Measurements from ENCODE around the gene IQUB.

The IQUB gene

GRCh38 chr7:123539871-123540270 lies 5.5 kb upstream of the IQUB start:
- H3K4me3 ChIP-seq (ENCODE audit: low read depth, low read length): no peak overlapping the region
- no peaks in the 10 kb centered on the region for H3K4me1 ChIP-seq (ENCODE audit: control insufficient read depth, insufficient read depth, low read length)
- H3K27ac ChIP-seq (ENCODE audit: extremely low read depth, low read depth, low read length): no peak overlapping the region
- ChIA-PET CTCF (interaction anchor here (0.7 to 2.9 kb wide), 3 partner anchors 45 to 473 kb away, joined by 3 to 15 read pairs (median 3); no protein-coding TSS in a partner anchor), POLR2A (no interaction called here)
- peaks cover 0 to 3% of the 10 kb centered on the region in 2 experiments; a peak in 1 of 3 replicates for H3K36me3 ChIP-seq (ENCODE audit: control insufficient read depth in 2 of 2, insufficient read depth in 1 of 2, low read length in 2 of 2)
- H3K9me3 ChIP-seq (ENCODE audit: control insufficient read depth, insufficient read depth, low read depth, low read length): no peaks in the 10 kb centered on the region
- no peak for TF ChIP-seq HOXA7 (CRISPR knock-in tag; IDR thresholded peaks at IDR 0.05; ENCODE audit: borderline replicate concordance)
- no peak for TF ChIP-seq ZNF561 (tag by site-specific recombination; IDR thresholded peaks at IDR 0.05; ENCODE audit: borderline replicate concordance)
- TF ChIP-seq, protein P1, sequence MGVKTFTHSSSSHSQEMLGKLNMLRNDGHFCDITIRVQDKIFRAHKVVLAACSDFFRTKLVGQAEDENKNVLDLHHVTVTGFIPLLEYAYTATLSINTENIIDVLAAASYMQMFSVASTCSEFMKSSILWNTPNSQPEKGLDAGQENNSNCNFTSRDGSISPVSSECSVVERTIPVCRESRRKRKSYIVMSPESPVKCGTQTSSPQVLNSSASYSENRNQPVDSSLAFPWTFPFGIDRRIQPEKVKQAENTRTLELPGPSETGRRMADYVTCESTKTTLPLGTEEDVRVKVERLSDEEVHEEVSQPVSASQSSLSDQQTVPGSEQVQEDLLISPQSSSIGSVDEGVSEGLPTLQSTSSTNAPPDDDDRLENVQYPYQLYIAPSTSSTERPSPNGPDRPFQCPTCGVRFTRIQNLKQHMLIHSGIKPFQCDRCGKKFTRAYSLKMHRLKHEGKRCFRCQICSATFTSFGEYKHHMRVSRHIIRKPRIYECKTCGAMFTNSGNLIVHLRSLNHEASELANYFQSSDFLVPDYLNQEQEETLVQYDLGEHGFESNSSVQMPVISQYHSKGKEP (tag by site-specific recombination; IDR thresholded peaks at IDR 0.05): no peak
- no peak for TF ChIP-seq ZNF138 (tag by site-specific recombination; IDR thresholded peaks at IDR 0.05; ENCODE audit: borderline replicate concordance)
- TF ChIP-seq, protein P2, sequence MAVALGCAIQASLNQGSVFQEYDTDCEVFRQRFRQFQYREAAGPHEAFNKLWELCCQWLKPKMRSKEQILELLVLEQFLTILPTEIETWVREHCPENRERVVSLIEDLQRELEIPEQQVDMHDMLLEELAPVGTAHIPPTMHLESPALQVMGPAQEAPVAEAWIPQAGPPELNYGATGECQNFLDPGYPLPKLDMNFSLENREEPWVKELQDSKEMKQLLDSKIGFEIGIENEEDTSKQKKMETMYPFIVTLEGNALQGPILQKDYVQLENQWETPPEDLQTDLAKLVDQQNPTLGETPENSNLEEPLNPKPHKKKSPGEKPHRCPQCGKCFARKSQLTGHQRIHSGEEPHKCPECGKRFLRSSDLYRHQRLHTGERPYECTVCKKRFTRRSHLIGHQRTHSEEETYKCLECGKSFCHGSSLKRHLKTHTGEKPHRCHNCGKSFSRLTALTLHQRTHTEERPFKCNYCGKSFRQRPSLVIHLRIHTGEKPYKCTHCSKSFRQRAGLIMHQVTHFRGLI (tag by site-specific recombination; IDR thresholded peaks at IDR 0.05): no peak
- no peak for TF ChIP-seq ZFP41 (tag by site-specific recombination; IDR thresholded peaks at IDR 0.05; ENCODE audit: borderline replicate concordance)
- TF ChIP-seq ZNF747 (tag by site-specific recombination; IDR thresholded peaks at IDR 0.05): no peak
- TF ChIP-seq ZNF221 (tag by site-specific recombination; IDR thresholded peaks at IDR 0.05; ENCODE audit: borderline replicate concordance): no peak
- TF ChIP-seq ZNF174 (tag by site-specific recombination; IDR thresholded peaks at IDR 0.05): no peak
- TF ChIP-seq ZNF37A (tag by site-specific recombination; IDR thresholded peaks at IDR 0.05): no peak
- TF ChIP-seq ZNF707 (tag by site-specific recombination; IDR thresholded peaks at IDR 0.05): no peak
- TF ChIP-seq ZNF223 (tag by site-specific recombination; IDR thresholded peaks at IDR 0.05): no peak
- TF ChIP-seq ZNF132 (tag by site-specific recombination; IDR thresholded peaks at IDR 0.05; ENCODE audit: borderline replicate concordance): no peak
- no peak for TF ChIP-seq ZNF626 (tag by site-specific recombination; IDR thresholded peaks at IDR 0.05)
- TF ChIP-seq ZSCAN16 (tag by site-specific recombination; IDR thresholded peaks at IDR 0.05): no peak
- TF ChIP-seq MEIS1 (CRISPR knock-in tag; IDR thresholded peaks at IDR 0.05; ENCODE audit: borderline replicate concordance): no peak
- no peak for TF ChIP-seq MZF1 (tag by site-specific recombination; IDR thresholded peaks at IDR 0.05; ENCODE audit: borderline replicate concordance)
- no peak for TF ChIP-seq ZNF362 (tag by site-specific recombination; IDR thresholded peaks at IDR 0.05)
- no peak for TF ChIP-seq FEZF1 (tag by site-specific recombination; IDR thresholded peaks at IDR 0.05)
- no peak for TF ChIP-seq ZNF660 (tag by site-specific recombination; IDR thresholded peaks at IDR 0.05)

DNA sequence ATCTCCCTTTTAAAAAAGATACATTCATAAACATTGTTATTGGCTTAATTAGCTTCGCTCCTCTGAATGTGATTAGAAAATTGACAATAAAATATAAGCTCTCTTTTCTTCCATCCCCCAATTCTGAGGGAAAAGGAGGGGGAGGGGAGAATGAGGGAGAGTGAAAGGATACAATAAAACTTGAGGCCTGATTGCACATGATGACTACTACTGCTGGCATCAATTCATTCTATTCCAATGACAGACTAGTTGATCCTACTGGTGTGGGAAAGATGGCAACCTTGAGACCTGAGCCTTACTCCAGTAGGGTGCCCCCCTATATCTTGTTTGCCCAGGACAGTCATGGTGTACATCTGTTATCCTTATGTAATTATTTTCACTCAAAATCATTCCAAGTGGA lies 4.5 kb upstream of the IQUB start:
- H3K4me1 ChIP-seq (ENCODE audit: control insufficient read depth, insufficient read depth, low read length): no peaks in the 10 kb centered on the region
- ChIA-PET CTCF (interaction anchor here (0.6 to 2.9 kb wide), 5 partner anchors 44 to 899 kb away, joined by 3 to 15 read pairs (median 3); no protein-coding TSS in a partner anchor), POLR2A (interaction anchor here (1.0 kb wide), 1 partner anchor 19 kb away, joined by 4 read pairs; the partner anchor contains the start of gene NDUFA5)
- H3K27ac ChIP-seq (ENCODE audit: extremely low read depth, low read depth, low read length): no peak overlapping the region
- peaks cover 0 to 3% of the 10 kb centered on the region in 2 experiments; a peak in 1 of 3 replicates for H3K36me3 ChIP-seq (ENCODE audit: control insufficient read depth in 2 of 2, insufficient read depth in 1 of 2, low read length in 2 of 2)
- no peaks in the 10 kb centered on the region for H3K9me3 ChIP-seq (ENCODE audit: control insufficient read depth, insufficient read depth, low read depth, low read length)
- H3K4me3 ChIP-seq (ENCODE audit: low read depth, low read length): no peak overlapping the region
- TF ChIP-seq YY1 (tag by site-specific recombination; IDR thresholded peaks at IDR 0.05): no peak
- no peak for TF ChIP-seq KLF9 (tag by site-specific recombination; IDR thresholded peaks at IDR 0.05; ENCODE audit: low read depth)
- no peak for TF ChIP-seq ZNF488 (tag by site-specific recombination; IDR thresholded peaks at IDR 0.05)
- no peak for TF ChIP-seq ZNF48 (tag by site-specific recombination; IDR thresholded peaks at IDR 0.05)
- TF ChIP-seq, protein P3, sequence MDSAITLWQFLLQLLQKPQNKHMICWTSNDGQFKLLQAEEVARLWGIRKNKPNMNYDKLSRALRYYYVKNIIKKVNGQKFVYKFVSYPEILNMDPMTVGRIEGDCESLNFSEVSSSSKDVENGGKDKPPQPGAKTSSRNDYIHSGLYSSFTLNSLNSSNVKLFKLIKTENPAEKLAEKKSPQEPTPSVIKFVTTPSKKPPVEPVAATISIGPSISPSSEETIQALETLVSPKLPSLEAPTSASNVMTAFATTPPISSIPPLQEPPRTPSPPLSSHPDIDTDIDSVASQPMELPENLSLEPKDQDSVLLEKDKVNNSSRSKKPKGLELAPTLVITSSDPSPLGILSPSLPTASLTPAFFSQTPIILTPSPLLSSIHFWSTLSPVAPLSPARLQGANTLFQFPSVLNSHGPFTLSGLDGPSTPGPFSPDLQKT (IDR thresholded peaks at IDR 0.05; ENCODE audit: borderline replicate concordance, low read depth, low read length): no peak
- TF ChIP-seq ZNF776 (tag by site-specific recombination; IDR thresholded peaks at IDR 0.05; ENCODE audit: borderline replicate concordance): no peak
- TF ChIP-seq PRDM1 (tag by site-specific recombination; IDR thresholded peaks at IDR 0.05): no peak
- TF ChIP-seq, protein P4, sequence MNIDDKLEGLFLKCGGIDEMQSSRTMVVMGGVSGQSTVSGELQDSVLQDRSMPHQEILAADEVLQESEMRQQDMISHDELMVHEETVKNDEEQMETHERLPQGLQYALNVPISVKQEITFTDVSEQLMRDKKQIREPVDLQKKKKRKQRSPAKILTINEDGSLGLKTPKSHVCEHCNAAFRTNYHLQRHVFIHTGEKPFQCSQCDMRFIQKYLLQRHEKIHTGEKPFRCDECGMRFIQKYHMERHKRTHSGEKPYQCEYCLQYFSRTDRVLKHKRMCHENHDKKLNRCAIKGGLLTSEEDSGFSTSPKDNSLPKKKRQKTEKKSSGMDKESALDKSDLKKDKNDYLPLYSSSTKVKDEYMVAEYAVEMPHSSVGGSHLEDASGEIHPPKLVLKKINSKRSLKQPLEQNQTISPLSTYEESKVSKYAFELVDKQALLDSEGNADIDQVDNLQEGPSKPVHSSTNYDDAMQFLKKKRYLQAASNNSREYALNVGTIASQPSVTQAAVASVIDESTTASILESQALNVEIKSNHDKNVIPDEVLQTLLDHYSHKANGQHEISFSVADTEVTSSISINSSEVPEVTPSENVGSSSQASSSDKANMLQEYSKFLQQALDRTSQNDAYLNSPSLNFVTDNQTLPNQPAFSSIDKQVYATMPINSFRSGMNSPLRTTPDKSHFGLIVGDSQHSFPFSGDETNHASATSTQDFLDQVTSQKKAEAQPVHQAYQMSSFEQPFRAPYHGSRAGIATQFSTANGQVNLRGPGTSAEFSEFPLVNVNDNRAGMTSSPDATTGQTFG (tag by site-specific recombination; IDR thresholded peaks at IDR 0.05; ENCODE audit: borderline replicate concordance): no peak

All from HEK293 (cell line).